Raji (cell line): ENCODE measurements around the gene NFKBIA.

ENCODE experiments used
- POLR2A ChIP-seq: IDR thresholded peaks from 2 replicates; pipeline ENCODE4 v1.6.1; 2011; ENCODE audit warnings: low read depth, low read length, control low read depth; ENCODE audit not compliant: insufficient read depth

The NFKBIA gene

DNA sequence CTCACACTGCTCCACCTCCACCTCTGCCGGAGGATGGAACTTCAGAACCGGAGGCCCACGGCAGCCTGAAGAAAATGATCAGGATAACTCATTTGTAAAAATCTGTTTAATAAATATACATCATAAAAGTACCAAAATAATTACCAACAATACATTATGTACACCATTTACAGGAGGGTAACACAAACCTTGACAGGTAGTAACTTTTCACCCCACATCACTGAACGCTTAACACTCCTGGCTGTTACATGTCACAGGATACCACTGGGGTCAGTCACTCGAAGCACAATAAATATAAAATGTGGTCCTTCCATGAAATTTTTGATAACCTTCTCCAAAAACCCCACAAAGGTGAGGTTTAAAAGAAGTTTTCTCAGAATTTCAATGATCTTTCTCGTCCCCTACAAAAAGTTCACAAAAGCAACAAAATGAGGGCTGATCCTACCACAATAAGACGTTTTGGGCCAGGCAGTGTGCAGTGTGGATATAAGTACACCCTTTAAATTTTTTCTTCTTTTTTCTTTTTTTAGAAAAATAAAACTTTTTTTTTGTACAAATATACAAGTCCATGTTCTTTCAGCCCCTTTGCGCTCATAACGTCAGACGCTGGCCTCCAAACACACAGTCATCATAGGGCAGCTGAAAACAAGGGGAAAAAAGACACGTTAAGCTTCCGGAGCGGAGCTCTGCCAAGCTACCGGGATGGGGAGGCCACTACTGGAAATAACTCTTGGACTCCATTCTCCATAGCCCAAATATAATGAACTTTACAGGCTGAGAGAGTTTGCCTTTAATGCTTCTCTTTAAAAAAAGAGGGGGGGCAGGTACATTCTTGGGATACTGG lies 2.9 kb downstream of the NFKBIA start:
- no peak for TF ChIP-seq POLR2A

GRCh38 chr14:35400648-35401421 lies 3.7 kb downstream of the NFKBIA start:
- TF ChIP-seq POLR2A, result no peak

GRCh38 chr14:35399083-35399937 lies 5.2 kb downstream of the NFKBIA start:
- 0 out of 2 replicates have a peak, but pooled peaks have one; percentile 4 for TF ChIP-seq POLR2A

DNA sequence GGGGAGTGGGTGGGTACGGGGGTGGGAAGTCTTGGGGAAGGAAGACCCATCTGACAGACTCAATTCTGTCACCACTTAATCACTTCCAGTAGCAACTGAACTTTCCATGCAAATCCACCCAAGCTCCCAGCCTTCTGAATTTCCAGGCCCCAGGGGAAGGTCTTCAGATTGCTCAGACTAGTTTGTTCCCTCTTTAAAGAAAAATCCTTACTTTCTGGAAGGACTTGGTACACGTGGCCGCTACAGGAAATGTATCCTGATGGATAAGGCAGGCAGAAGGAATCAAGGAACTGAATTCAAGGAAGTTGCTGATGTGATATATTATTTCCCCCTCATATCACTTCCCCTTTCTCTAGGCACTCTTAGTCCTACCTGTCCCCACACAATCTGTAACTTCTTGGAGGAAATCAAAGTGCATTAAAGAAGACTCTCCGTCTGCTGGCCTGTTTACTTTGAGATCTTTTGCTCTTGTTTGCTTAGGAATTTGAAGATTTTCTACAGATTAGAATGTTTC lies 6.4 kb downstream of the NFKBIA start:
- no peak for TF ChIP-seq POLR2A

- TF ChIP-seq POLR2A, result no peak
Measured at GRCh38 chr14:35395283-35395682, 9.3 kb downstream of the NFKBIA start.

DNA sequence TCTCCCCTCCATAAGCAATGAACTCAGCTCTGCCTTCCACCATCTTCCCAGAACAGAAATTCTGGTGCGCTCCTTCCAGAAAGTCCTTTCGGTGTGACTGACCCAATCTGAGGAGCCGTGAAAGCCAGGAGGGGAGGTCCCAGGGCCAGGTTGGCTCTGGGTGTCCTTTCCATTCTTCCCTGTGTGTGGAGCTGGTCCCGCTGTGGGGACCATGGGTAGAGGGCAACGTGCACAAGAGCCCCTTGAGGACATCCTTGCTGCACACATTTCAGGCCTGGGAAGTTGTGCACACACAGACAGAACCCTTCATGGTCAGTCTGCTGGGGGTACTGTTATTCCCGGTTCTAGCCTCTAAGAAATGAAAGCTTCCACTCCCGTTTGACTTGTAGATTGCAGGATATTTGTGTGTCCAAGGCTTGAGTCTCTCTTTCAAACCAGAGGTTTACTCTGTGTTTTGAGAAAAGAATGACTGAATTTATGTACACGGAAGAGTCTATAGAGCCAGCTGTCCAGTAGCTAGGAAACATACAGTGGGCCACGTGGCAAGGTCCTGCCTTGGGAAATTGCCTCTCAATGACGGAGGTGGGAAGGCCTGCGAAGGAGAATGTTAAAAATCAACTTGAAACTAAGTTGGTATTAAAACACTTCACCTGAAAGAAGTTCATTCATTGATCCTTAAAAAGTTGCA lies 10.1 kb downstream of the NFKBIA start:
- no peak for TF ChIP-seq POLR2A

DNA sequence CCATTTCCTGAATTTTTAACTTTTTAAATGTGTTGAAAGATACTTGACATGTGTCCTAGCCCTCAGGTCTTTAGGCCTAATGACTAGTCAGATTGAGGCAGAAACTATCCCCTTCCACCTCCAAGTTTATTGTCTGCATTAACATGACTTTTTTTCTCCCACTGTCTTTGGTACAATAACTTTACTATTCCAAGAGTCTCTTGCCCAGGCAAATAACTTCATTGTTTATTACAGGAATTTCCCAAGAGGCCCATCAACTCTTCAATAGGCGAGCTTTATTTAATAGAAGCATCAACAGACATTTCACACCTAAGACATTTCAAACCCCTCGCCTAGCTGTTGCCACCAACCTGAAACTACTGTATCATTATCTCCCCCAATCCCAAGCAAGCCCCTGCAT lies 10.7 kb downstream of the NFKBIA start:
- no peak for TF ChIP-seq POLR2A

DNA sequence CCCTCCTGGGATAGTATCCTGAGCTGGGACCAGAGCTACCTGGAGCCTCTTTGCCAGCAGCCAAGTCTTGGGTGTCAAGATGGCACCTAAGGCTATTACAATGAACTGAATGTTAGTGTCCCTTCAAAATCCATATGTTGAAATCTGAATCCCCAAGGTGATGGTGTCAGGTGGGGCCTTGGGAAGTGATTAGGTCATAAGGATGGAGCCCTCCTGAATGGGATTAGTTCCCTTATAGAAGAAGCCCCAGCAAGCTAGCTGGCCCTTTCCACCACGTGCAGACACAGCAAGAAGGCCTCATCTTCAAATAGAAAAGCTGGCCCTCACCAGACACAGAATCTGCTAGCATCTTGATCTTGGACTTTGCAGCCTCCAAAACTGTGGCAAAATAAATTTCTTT lies 12.4 kb downstream of the NFKBIA start:
- TF ChIP-seq POLR2A, result no peak

DNA sequence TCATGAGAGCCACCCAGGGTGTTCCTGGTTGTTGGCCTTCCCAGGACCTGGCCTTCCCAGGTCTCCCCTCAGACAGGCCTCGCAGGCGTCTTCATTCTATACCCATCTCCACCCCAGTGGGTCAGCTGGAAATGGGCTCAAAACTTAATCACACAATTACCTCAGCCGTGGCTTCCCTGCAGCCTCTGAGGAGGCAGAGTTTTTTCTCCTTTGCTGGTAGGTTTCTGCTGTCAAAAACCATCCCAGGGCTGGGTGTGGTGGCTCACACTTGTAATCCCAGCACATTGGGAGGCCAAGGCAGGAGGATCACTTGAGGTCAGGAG lies 13.2 kb downstream of the NFKBIA start:
- no peak for TF ChIP-seq POLR2A

GRCh38 chr14:35390577-35391387 lies 13.8 kb downstream of the NFKBIA start:
- no peak for TF ChIP-seq POLR2A

DNA sequence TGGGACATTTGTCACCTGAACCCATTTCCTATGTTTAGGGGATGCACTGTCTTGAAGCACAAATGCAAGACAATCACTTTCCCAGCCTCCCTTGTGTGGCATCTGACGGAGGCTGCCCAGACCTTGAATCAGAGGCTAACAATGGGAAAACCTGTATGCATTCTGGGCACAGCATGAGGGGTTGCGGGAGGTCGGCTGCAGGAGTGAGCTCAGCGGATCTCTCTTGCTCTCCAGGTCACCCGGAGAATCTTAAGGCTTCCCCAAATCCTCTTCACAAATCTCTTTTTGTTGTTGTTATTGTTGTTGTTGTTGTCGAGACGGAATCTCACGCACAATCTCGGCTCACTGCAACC lies 15.3 kb downstream of the NFKBIA start:
- no peak for TF ChIP-seq POLR2A

- TF ChIP-seq POLR2A, result no peak
Measured at GRCh38 chr14:35388656-35389314, 15.8 kb downstream of the NFKBIA start.
